ENCODE measurements around the gene WASHC2A. TPM values are rescaled to one million over a fixed set of nuclear protein-coding genes. Genes with fewer than 3 reads are reported as not detected.
"Not testable (repeated sequence)": the region's sequence is repeated elsewhere in the genome, so short reads cannot be mapped to it uniquely, and the experiment has no call there.

The WASHC2A gene
- total RNA-seq, 1 experiment from 2014 or later = 27.9 TPM

DNA sequence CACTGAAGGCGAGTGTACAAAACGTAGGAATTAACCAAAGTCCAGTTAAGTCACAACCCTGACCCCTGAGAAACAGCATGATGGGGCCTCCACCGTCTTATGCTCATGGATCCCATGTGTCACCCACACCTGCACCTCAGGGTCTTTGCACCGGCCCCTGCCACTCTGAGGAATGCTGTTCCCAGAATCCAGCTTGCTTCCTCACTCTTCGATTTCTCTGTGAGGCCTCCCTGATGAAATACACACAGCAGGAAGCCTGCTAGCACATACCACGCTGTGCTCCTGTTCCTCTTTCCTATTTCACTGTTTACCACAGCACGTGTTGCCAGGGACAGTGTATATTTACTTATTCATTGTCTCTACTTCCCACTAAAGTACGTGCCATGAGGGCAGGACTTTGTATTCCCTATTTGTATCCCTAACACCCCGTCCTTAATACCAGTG, 33.4 kb downstream of the WASHC2A start:
- DNase-seq (ENCODE audit: low spot score); H3K27me3 Mint-ChIP-seq (ENCODE audit: low read depth); POLR2A ChIA-PET; H3K4me1 Mint-ChIP-seq; H3K9me3 Mint-ChIP-seq; H3K4me3 Mint-ChIP-seq; H3K27ac Mint-ChIP-seq; CTCF ChIA-PET; ATAC-seq: not testable (repeated sequence)
- H3K36me3 Mint-ChIP-seq = peaks cover 11% of the 10 kb centered on the region; the same call in 1 of the 2 replicates

DNA sequence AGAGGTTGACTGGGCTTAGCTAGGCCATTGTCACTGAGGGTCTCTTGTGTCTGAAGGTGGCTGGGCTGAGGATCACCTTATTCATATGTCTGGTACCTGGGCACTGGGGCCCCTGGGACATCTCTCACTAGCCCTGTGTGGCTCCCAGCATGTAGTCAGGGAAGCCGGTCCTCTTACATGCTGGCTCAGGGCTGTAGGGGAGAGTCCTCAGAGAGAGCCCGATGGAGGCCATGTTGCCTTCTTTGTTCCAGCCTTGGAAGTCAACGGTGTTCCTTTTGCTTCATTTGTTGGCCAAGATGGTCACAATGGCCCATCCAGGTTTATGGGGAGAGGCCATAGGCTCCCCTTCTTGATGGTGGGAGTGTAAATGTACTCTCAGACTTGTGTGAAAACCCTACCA, 34.0 kb downstream of the WASHC2A start:
- H3K27me3 Mint-ChIP-seq (ENCODE audit: low read depth); H3K9me3 Mint-ChIP-seq; H3K4me3 Mint-ChIP-seq; CTCF ChIA-PET; POLR2A ChIA-PET; ATAC-seq; H3K4me1 Mint-ChIP-seq; H3K27ac Mint-ChIP-seq; DNase-seq (ENCODE audit: low spot score): not testable (repeated sequence)
- peaks cover 11% of the 10 kb centered on the region; the same call in 1 of the 2 replicates for H3K36me3 Mint-ChIP-seq

- H3K4me3 Mint-ChIP-seq; DNase-seq (ENCODE audit: low spot score); H3K9me3 Mint-ChIP-seq; H3K4me1 Mint-ChIP-seq; POLR2A ChIA-PET; ATAC-seq; H3K27ac Mint-ChIP-seq; H3K27me3 Mint-ChIP-seq (ENCODE audit: low read depth); CTCF ChIA-PET: not testable (repeated sequence)
- H3K36me3 Mint-ChIP-seq = peaks cover 12% of the 10 kb centered on the region
Observed at GRCh38 chr10:50102267-50102666, 34.5 kb downstream of the WASHC2A start.

DNA sequence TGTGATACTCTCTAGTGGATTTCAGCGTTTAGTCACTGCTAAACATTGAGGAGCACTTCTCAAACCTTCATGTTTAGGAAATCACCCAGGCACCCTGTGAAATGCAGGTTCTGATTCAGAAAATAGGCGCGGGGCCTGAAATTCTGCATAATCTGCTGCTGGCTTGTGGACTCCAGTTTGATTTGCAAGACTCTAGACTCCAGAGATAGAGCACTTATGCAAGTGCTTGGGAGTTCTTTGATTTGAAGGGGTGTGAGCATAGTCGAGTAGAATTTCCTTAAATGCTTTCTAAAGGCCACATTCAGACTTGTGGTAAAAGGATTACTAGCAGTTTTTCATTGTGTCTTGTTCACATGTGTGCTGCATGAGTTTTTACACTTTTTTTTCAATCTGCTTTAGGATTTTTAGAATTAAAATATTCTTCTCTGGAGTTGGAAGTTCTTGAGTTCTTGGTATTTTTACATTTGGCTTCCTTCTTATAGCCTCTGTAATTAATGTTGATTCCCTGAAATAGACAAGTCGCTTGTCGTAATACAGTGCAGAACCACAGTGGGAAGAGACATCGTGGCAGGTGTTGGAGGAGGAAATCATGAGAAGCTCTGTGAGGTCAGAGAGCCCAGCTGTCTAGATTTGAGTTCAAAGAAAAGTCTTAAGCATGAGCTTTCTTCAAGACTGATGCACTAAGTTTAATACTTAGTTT, 41.4 kb downstream of the WASHC2A start:
- H3K4me1 Mint-ChIP-seq; H3K27me3 Mint-ChIP-seq (ENCODE audit: low read depth); CTCF ChIA-PET; H3K4me3 Mint-ChIP-seq; DNase-seq (ENCODE audit: low spot score); H3K27ac Mint-ChIP-seq; POLR2A ChIA-PET; ATAC-seq; H3K9me3 Mint-ChIP-seq; H3K36me3 Mint-ChIP-seq: not testable (repeated sequence)

DNA sequence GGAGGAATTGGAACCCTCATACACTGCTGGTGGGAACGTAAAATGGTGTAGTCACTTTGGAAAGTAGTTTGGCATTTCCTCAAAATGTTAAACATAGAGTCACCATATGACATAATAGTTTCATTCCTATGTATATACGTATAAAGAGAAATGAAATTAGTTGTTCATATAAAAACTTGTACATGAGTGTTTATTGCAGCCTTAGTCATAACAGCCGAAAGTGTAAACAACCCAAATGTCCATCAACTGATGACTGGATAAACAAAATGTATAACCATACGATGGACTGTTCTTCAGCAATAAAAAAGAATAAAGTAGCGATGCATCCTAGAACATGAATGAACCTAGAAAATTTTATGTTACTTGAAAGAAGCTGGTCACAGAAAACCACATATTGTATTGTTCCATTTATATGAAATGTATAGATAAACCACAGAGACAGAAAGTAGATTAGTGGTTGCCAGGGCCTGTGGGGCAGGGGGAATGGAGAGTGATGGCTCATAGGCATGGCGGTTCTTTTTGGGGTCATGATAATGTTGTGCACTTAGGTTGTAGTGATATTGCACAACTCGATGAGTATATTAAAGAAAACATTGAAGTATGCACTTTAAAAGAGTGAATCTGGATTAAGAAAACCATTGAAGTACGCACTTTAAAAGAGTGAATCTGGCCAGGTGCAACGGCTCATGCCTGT, 44.8 kb downstream of the WASHC2A start:
- H3K4me3 Mint-ChIP-seq; H3K27ac Mint-ChIP-seq; H3K9me3 Mint-ChIP-seq; ATAC-seq; H3K36me3 Mint-ChIP-seq; H3K27me3 Mint-ChIP-seq (ENCODE audit: low read depth); POLR2A ChIA-PET; H3K4me1 Mint-ChIP-seq; DNase-seq (ENCODE audit: low spot score); CTCF ChIA-PET: not testable (repeated sequence)

DNA sequence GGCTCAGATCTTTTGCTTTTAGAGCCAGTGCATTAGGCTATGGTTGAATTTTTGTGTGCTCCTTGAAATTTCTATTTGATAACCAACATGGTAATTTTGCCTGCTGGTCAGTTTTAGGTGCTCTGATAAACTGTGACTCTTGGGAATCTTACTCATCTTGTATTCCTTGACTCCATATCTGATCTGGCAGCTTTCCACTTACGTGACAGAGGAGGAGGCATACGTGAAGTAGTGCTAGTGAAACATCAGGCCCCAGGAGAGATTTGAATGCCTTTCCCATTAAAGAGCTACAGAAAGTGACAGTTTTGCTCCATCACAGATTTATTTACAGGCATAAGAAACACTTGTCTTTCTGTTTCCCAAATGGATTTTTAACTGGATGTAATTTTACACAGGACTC, 59.0 kb downstream of the WASHC2A start:
- H3K27me3 Mint-ChIP-seq (ENCODE audit: low read depth); H3K4me3 Mint-ChIP-seq; H3K4me1 Mint-ChIP-seq; ATAC-seq; H3K36me3 Mint-ChIP-seq; H3K9me3 Mint-ChIP-seq; POLR2A ChIA-PET; CTCF ChIA-PET; DNase-seq (ENCODE audit: low spot score); H3K27ac Mint-ChIP-seq: not testable (repeated sequence)

GRCh38 chr10:50127770-50128292, 60.1 kb downstream of the WASHC2A start:
- H3K36me3 Mint-ChIP-seq; H3K27me3 Mint-ChIP-seq (ENCODE audit: low read depth); H3K9me3 Mint-ChIP-seq; H3K4me1 Mint-ChIP-seq; H3K4me3 Mint-ChIP-seq; POLR2A ChIA-PET; DNase-seq (ENCODE audit: low spot score); H3K27ac Mint-ChIP-seq; CTCF ChIA-PET: not testable (repeated sequence)
- ATAC-seq = peak; percentile 73

DNA sequence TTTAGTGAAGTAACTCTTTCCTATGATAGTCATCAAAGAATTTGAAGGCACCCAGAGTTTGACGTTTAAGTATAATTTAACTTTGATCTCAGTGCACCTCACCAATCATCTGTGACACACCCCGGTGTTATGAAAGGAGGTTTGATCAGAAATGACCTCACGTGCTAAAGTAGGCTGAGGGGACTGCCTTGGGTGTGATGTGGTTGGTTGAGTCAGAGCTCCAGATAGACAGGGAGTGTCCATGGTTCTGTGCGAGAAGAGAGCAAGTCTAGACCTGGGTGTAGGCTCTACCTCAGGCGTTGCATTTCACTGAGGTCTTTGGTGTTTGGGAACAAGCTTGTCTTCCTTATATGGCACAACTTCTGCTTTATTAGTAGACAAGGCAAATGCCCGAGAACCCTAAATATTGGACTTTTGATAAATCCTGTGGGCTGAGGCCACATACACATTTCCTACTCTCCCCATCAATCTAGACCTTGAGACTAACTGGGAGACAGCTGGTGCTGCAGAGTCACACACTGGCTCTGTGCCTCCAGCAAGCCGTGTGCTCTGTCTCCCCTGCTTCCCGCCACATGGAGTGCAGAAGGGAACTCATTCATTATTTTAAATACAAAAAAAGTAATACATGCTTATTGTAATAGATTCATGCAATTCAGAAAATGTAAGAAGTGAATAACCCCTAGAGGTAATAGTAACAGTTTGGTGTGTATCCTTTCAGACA, 63.7 kb downstream of the WASHC2A start:
- CTCF ChIA-PET; H3K9me3 Mint-ChIP-seq; DNase-seq (ENCODE audit: low spot score); H3K4me3 Mint-ChIP-seq; ATAC-seq; H3K27me3 Mint-ChIP-seq (ENCODE audit: low read depth); H3K27ac Mint-ChIP-seq; H3K36me3 Mint-ChIP-seq; POLR2A ChIA-PET; H3K4me1 Mint-ChIP-seq: not testable (repeated sequence)

DNA sequence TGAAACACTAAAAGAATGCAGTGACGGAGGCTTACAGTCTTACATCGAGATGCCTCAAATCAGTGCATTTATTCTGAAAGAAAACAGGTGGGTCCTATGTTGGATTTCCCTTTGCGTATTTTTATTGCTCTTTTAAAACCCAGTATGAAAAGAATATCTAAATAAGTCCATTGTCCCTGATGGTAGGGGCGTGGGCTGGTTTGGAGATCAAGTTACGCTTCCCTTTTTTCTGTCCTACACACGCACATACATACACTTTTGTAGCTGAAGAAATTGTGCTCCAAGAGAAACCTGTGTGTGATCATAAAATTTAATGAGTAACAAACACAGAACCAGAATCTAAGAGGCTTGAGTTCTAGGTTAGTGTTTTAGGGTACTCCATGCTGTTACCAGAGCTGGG, 64.6 kb downstream of the WASHC2A start:
- H3K36me3 Mint-ChIP-seq; CTCF ChIA-PET; H3K9me3 Mint-ChIP-seq; H3K4me3 Mint-ChIP-seq; ATAC-seq; POLR2A ChIA-PET; H3K27ac Mint-ChIP-seq; H3K27me3 Mint-ChIP-seq (ENCODE audit: low read depth); DNase-seq (ENCODE audit: low spot score); H3K4me1 Mint-ChIP-seq: not testable (repeated sequence)

DNA sequence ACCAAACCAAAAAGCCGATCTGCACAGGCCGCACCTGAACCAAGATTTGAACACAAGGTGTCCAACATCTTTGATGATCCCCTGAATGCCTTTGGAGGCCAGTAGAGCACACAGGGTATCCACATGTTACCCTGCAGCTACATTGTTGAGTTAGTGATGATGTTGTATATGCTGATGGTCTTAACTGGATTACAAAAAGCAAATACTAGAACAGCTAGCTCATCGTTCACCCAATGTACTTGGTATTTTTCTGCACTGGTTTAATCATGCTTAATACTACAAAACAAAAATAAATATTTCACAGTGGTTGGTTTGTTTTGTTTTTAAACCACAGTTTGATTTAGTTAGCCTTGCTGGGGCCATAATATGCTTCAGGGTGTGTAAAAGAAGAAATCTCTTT, 65.1 kb downstream of the WASHC2A start:
- H3K4me3 Mint-ChIP-seq; H3K36me3 Mint-ChIP-seq; H3K9me3 Mint-ChIP-seq; H3K27ac Mint-ChIP-seq; CTCF ChIA-PET; H3K27me3 Mint-ChIP-seq (ENCODE audit: low read depth); DNase-seq (ENCODE audit: low spot score); POLR2A ChIA-PET; H3K4me1 Mint-ChIP-seq; ATAC-seq: not testable (repeated sequence)

All from WTC11 (cell line).